HG03571 (cell line): ENCODE data around the gene SLC6A11.

Source experiments
- ATAC-seq: cut with Tn5 transposase; IDR thresholded peaks from one replicate; pipeline ENCODE4 v1.9.1; 2021; ENCODE audit not compliant: unreplicated experiment

Gene SLC6A11

GRCh38 chr3:10883478-10884234, 67.6 kb downstream of the SLC6A11 start:
- no peak for ATAC-seq

GRCh38 chr3:10887015-10887414, 71.0 kb downstream of the SLC6A11 start:
- ATAC-seq: no peak

- no peak for ATAC-seq
Observed at GRCh38 chr3:10888518-10889090, 72.6 kb downstream of the SLC6A11 start.

GRCh38 chr3:10889206-10889960, 73.4 kb downstream of the SLC6A11 start:
- no peak for ATAC-seq

GRCh38 chr3:10890665-10891064, 74.6 kb downstream of the SLC6A11 start:
- no peak for ATAC-seq

GRCh38 chr3:10892622-10893021, 76.6 kb downstream of the SLC6A11 start:
- ATAC-seq: no peak

GRCh38 chr3:10901296-10901945, 85.4 kb downstream of the SLC6A11 start:
- no peak for ATAC-seq

- no peak for ATAC-seq
Observed at GRCh38 chr3:10907262-10907661, 91.2 kb downstream of the SLC6A11 start.

- no peak for ATAC-seq
Observed at GRCh38 chr3:10910367-10910766, 94.3 kb downstream of the SLC6A11 start.

GRCh38 chr3:10911350-10912002, 95.4 kb downstream of the SLC6A11 start:
- ATAC-seq: no peak

GRCh38 chr3:10912786-10913185, 96.8 kb downstream of the SLC6A11 start:
- ATAC-seq: no peak

- no peak for ATAC-seq
Observed at GRCh38 chr3:10915376-10915775, 99.3 kb downstream of the SLC6A11 start.

- ATAC-seq: no peak
Observed at GRCh38 chr3:10917176-10917575, 101.1 kb downstream of the SLC6A11 start.

GRCh38 chr3:10918011-10918410, 102.0 kb downstream of the SLC6A11 start:
- no peak for ATAC-seq

GRCh38 chr3:10919636-10920035, 103.6 kb downstream of the SLC6A11 start:
- ATAC-seq: no peak

- ATAC-seq: no peak
Observed at GRCh38 chr3:10925436-10926255, 109.6 kb downstream of the SLC6A11 start.

- ATAC-seq: no peak
Observed at GRCh38 chr3:10926256-10926810, 110.3 kb downstream of the SLC6A11 start.

GRCh38 chr3:10926811-10927521, 110.9 kb downstream of the SLC6A11 start:
- no peak for ATAC-seq

- no peak for ATAC-seq
Observed at GRCh38 chr3:10927551-10927950, 111.5 kb downstream of the SLC6A11 start.
